ENCODE data around the gene PHF19.
A peak's percentile ranks its signal among the peaks of the same experiment; 100 is the strongest.

The PHF19 gene

GRCh38 chr9:120891884-120892747 is 15.1 kb upstream of the PHF19 start:
- DNase-seq (ENCODE audit: low read depth in 2 of 2), result no peak

- no peak for DNase-seq (ENCODE audit: low read depth in 2 of 2)
These were observed 14.4 kb upstream of the PHF19 start for GRCh38 chr9:120891245-120891883.

- no peak for DNase-seq (ENCODE audit: low read depth in 2 of 2)
These were observed 13.6 kb upstream of the PHF19 start for GRCh38 chr9:120890320-120891244.

- no peak for DNase-seq (ENCODE audit: low read depth in 2 of 2)
These were observed 12.8 kb upstream of the PHF19 start for GRCh38 chr9:120889606-120890271.

GRCh38 chr9:120888626-120889025 is 11.6 kb upstream of the PHF19 start:
- no peak for DNase-seq (ENCODE audit: low read depth in 2 of 2)

- no peak for DNase-seq (ENCODE audit: low read depth in 2 of 2)
These were observed 9.5 kb upstream of the PHF19 start for GRCh38 chr9:120886490-120886967.

- no peak for DNase-seq (ENCODE audit: low read depth in 2 of 2)
These were observed 9.0 kb upstream of the PHF19 start for GRCh38 chr9:120885958-120886357.

GRCh38 chr9:120885457-120885856 is 8.5 kb upstream of the PHF19 start:
- DNase-seq (ENCODE audit: low read depth in 2 of 2), result no peak

- no peak for DNase-seq (ENCODE audit: low read depth in 2 of 2)
These were observed 6.6 kb upstream of the PHF19 start for GRCh38 chr9:120883608-120883996.

GRCh38 chr9:120882935-120883607 is 6.1 kb upstream of the PHF19 start:
- no peak for DNase-seq (ENCODE audit: low read depth in 2 of 2)

GRCh38 chr9:120879446-120879845 is 2.5 kb upstream of the PHF19 start:
- DNase-seq (ENCODE audit: low read depth in 2 of 2), result no peak

GRCh38 chr9:120878188-120879130 is 1.5 kb upstream of the PHF19 start:
- no peak for DNase-seq (ENCODE audit: low read depth in 2 of 2)

- DNase-seq (ENCODE audit: low read depth in 2 of 2), result no peak
These were observed 467 bp upstream of the PHF19 start for GRCh38 chr9:120877276-120878034.

- peak in 1 of 2 donors; percentile 55 for DNase-seq (ENCODE audit: low read depth in 2 of 2)
These were observed 790 bp downstream of the PHF19 start for GRCh38 chr9:120875954-120876841.

GRCh38 chr9:120875643-120875953 is 1.4 kb downstream of the PHF19 start:
- no peak for DNase-seq (ENCODE audit: low read depth in 2 of 2)

GRCh38 chr9:120875195-120875565 is 1.8 kb downstream of the PHF19 start:
- no peak for DNase-seq (ENCODE audit: low read depth in 2 of 2)

- DNase-seq (ENCODE audit: low read depth in 2 of 2), result no peak
These were observed 2.5 kb downstream of the PHF19 start for GRCh38 chr9:120874226-120875194.

All from stimulated activated CD4-positive, alpha-beta T cell treated with anti-CD3 and anti-CD28 coated beads, Interleukin-1b, Interleukin-23, amount 100 ng/mL, for 1 hour (primary cell).